Naive thymus-derived CD8-positive, alpha-beta T cell (primary cell): ENCODE data around the gene CTNNBIP1. TPM values are rescaled to one million over a fixed set of nuclear protein-coding genes. Genes with fewer than 3 reads are reported as not detected.

Experiments used
- ATAC-seq, 2 donors: fragments of 150-1000 bp; cut with Tn5 transposase in 1 of 2; sonication (Bioruptor Pico), chemical (Tn5 transposase) in 1 of 2; 1 replicate in 1 of 2; 2 replicates in 1 of 2; pipeline ENCODE4 v1.10.0; 2021; ENCODE audit warnings: mild to moderate bottlenecking in 2 of 2, moderate library complexity in 2 of 2
- POLR2A ChIA-PET: fragments of 350-600 bp; sonication (Branson Sonifier 250); formaldehyde crosslinking; loops from one replicate; lab custom pipeline; 2021; ENCODE audit warnings: antibody characterized with exemption; lab: Charles Lee
- DNase-seq, 10 donors: peaks; one replicate each; pipeline versions ENCODE4 v3.0.0 to v3.0.0-alpha.2; 2020 to 2022
- H3K27ac Mint-ChIP-seq, 10 donors: one replicate each; pipeline ENCODE4 v1.8.0; 2020 to 2022; ENCODE audit warnings: mild to moderate bottlenecking in 10 of 10, mixed read lengths in 10 of 10, moderate library complexity in 4 of 10, inconsistent platforms in 1 of 10
- H3K27me3 Mint-ChIP-seq, 5 donors: one replicate each; pipeline ENCODE4 v1.8.0; 2021 to 2022; ENCODE audit warnings: mixed read lengths in 5 of 5
- H3K36me3 Mint-ChIP-seq, 3 donors: one replicate each; pipeline ENCODE4 v1.8.0; 2020 to 2022; ENCODE audit warnings: mixed read lengths in 3 of 3, mild to moderate bottlenecking in 2 of 3, inconsistent platforms in 1 of 3
- H3K4me1 Mint-ChIP-seq, 4 donors: one replicate each; pipeline ENCODE4 v1.8.0; 2021 to 2022; ENCODE audit warnings: mixed read lengths in 4 of 4
- H3K4me3 Mint-ChIP-seq, 10 donors: one replicate each; pipeline ENCODE4 v1.8.0; 2020 to 2022; ENCODE audit warnings: mild to moderate bottlenecking in 10 of 10, mixed read lengths in 10 of 10, moderate library complexity in 6 of 10, inconsistent platforms in 1 of 10
- H3K9me3 Mint-ChIP-seq, 9 donors: one replicate each; pipeline ENCODE4 v1.8.0; 2020 to 2022; ENCODE audit warnings: mixed read lengths in 9 of 9, mild to moderate bottlenecking in 3 of 9, inconsistent platforms in 1 of 9, moderate library complexity in 1 of 9
- polyA plus RNA-seq, 3 donors: library from polyadenylated mRNA; unstranded; fragments of 300-500 nt; fragmentation: Illumina TruSeq; gene quantifications; one replicate each; pipeline ENCODE4 v1.2.3, GENCODE V29; 2021
- total RNA-seq, 8 experiments: library from RNA in 2 of 8; stranded (reverse) in 2 of 8; gene quantifications; one replicate each; pipeline ENCODE4 v1.2.3 and lab custom pipeline; 2021 to 2026

Gene CTNNBIP1
- total and polyA plus RNA-seq, 5 experiments from 2014 or later = 7.0 to 17.1 (median 8.9) TPM

GRCh38 chr1:9902060-9902452, 8.0 kb downstream of the CTNNBIP1 start:
- Mint-ChIP-seq H3K4me3 (no peak overlapping the region), H3K27ac (no peak overlapping the region), H3K9me3 (no peaks in the 10 kb centered on the region), H3K27me3 (no peaks in the 10 kb centered on the region), H3K36me3 (no peaks in the 10 kb centered on the region), H3K4me1 (peaks cover 12 to 18% (median 15%) of the 10 kb centered on the region in 4 donors)
- POLR2A ChIA-PET = no interaction called here
- no peak for ATAC-seq
- DNase-seq = no peak

GRCh38 chr1:9901148-9902059, 8.7 kb downstream of the CTNNBIP1 start:
- Mint-ChIP-seq H3K9me3 (no peaks in the 10 kb centered on the region), H3K27me3 (no peaks in the 10 kb centered on the region), H3K36me3 (no peaks in the 10 kb centered on the region), H3K27ac (peak overlapping the region in 6 of 10 donors; percentile 24 to 82 (median 64)), H3K4me3 (no peak overlapping the region), H3K4me1 (peaks cover 12 to 18% (median 15%) of the 10 kb centered on the region in 4 donors)
- no peak for ATAC-seq
- no peak for DNase-seq
- POLR2A ChIA-PET = interaction anchor here (0.6 kb wide), 1 partner anchor 15 kb away, joined by 5 read pairs; no protein-coding TSS in a partner anchor

- no peaks in the 10 kb centered on the region for H3K36me3 Mint-ChIP-seq
- POLR2A ChIA-PET = no interaction called here
- peak; percentile 56 to 80 for ATAC-seq
Measured at GRCh38 chr1:9900142-9901043, 9.7 kb downstream of the CTNNBIP1 start.

GRCh38 chr1:9894115-9894514, 16.0 kb downstream of the CTNNBIP1 start:
- ATAC-seq (no peak), DNase-seq (no peak)
- Mint-ChIP-seq H3K36me3 (peaks cover 0 to 2% (median 0%) of the 10 kb centered on the region in 3 donors), H3K9me3 (no peaks in the 10 kb centered on the region), H3K4me3 (no peak overlapping the region), H3K27me3 (no peaks in the 10 kb centered on the region), H3K4me1 (peaks cover 3 to 27% (median 9%) of the 10 kb centered on the region in 4 donors), H3K27ac (peak overlapping the region in 1 of 10 donors; percentile 71)
- POLR2A ChIA-PET = interaction anchor here (1.0 kb wide), 1 partner anchor 10 kb away, joined by 4 read pairs; no protein-coding TSS in a partner anchor

More at GRCh38 chr1:9900142-9901043, 9.7 kb downstream of the CTNNBIP1 start:
- peak in 1 of 10 donors; percentile 11 for DNase-seq
- Mint-ChIP-seq H3K4me3 (peak overlapping the region in 8 of 10 donors; percentile 7 to 72 (median 39)), H3K27ac (peak overlapping the region in 9 of 10 donors; percentile 10 to 88 (median 63)), H3K4me1 (peaks cover 10 to 18% (median 15%) of the 10 kb centered on the region in 4 donors), H3K27me3 (no peaks in the 10 kb centered on the region), H3K9me3 (no peaks in the 10 kb centered on the region)

- Mint-ChIP-seq H3K27ac (no peak overlapping the region), H3K4me1 (peaks cover 3 to 27% (median 9%) of the 10 kb centered on the region in 4 donors), H3K9me3 (no peaks in the 10 kb centered on the region), H3K27me3 (no peaks in the 10 kb centered on the region), H3K4me3 (no peak overlapping the region), H3K36me3 (peaks cover 0 to 2% (median 0%) of the 10 kb centered on the region in 3 donors)
- ATAC-seq (no peak), DNase-seq (no peak)
- POLR2A ChIA-PET = interaction anchor here (0.5 kb wide), 1 partner anchor 237 kb away, joined by 3 read pairs; no protein-coding TSS in a partner anchor
Measured at GRCh38 chr1:9892563-9893528, 17.2 kb downstream of the CTNNBIP1 start.

- Mint-ChIP-seq H3K9me3 (no peaks in the 10 kb centered on the region), H3K36me3 (peaks cover 0 to 2% (median 0%) of the 10 kb centered on the region in 3 donors), H3K27ac (peak overlapping the region in 1 of 10 donors; percentile 75), H3K4me1 (peaks cover 3 to 27% (median 9%) of the 10 kb centered on the region in 4 donors), H3K27me3 (no peaks in the 10 kb centered on the region), H3K4me3 (no peak overlapping the region)
- no peak for ATAC-seq
- POLR2A ChIA-PET = interaction anchor here (0.6 kb wide), 2 partner anchors 204 to 288 kb away, joined by 3 to 5 read pairs; no protein-coding TSS in a partner anchor
- no peak for DNase-seq
Measured at GRCh38 chr1:9891207-9891606, 18.9 kb downstream of the CTNNBIP1 start.

- no peaks in the 10 kb centered on the region for H3K9me3 Mint-ChIP-seq
- POLR2A ChIA-PET = interaction anchor here (0.6 kb wide), 2 partner anchors 204 to 287 kb away, joined by 3 to 5 read pairs; no protein-coding TSS in a partner anchor
- peaks cover 0 to 2% (median 0%) of the 10 kb centered on the region in 3 donors for H3K36me3 Mint-ChIP-seq
- no peak for DNase-seq
- no peak overlapping the region for H3K4me3 Mint-ChIP-seq
- H3K27me3 Mint-ChIP-seq = no peaks in the 10 kb centered on the region
- H3K4me1 Mint-ChIP-seq = peaks cover 3 to 27% (median 9%) of the 10 kb centered on the region in 4 donors
- ATAC-seq = no peak
- H3K27ac Mint-ChIP-seq = peak overlapping the region in 3 of 10 donors; percentile 29 to 58 (median 43)
Measured at GRCh38 chr1:9890224-9890731, 19.8 kb downstream of the CTNNBIP1 start.

GRCh38 chr1:9889411-9889810, 20.7 kb downstream of the CTNNBIP1 start:
- H3K27me3 Mint-ChIP-seq = no peaks in the 10 kb centered on the region
- DNase-seq (no peak), ATAC-seq (no peak)
- H3K9me3 Mint-ChIP-seq = no peaks in the 10 kb centered on the region
- H3K36me3 Mint-ChIP-seq = peaks cover 0 to 2% (median 0%) of the 10 kb centered on the region in 3 donors
- POLR2A ChIA-PET = no interaction called here
- peak overlapping the region in 5 of 10 donors; percentile 1 to 29 (median 8) for H3K27ac Mint-ChIP-seq
- H3K4me3 Mint-ChIP-seq = no peak overlapping the region
- H3K4me1 Mint-ChIP-seq = peaks cover 6 to 27% (median 10%) of the 10 kb centered on the region in 4 donors

GRCh38 chr1:9888886-9889285, 21.2 kb downstream of the CTNNBIP1 start:
- Mint-ChIP-seq H3K27me3 (no peaks in the 10 kb centered on the region), H3K9me3 (no peaks in the 10 kb centered on the region), H3K36me3 (peaks cover 0 to 2% (median 0%) of the 10 kb centered on the region in 3 donors), H3K4me3 (no peak overlapping the region), H3K4me1 (peaks cover 6 to 23% (median 13%) of the 10 kb centered on the region in 4 donors), H3K27ac (peak overlapping the region in 1 of 10 donors; percentile 29)
- ATAC-seq (no peak), DNase-seq (no peak)
- POLR2A ChIA-PET = no interaction called here

- ATAC-seq (no peak), DNase-seq (no peak)
- Mint-ChIP-seq H3K36me3 (no peaks in the 10 kb centered on the region), H3K27ac (no peak overlapping the region), H3K27me3 (no peaks in the 10 kb centered on the region), H3K4me3 (no peak overlapping the region), H3K4me1 (peaks cover 17 to 23% (median 20%) of the 10 kb centered on the region in 4 donors), H3K9me3 (no peaks in the 10 kb centered on the region)
- POLR2A ChIA-PET = no interaction called here
Measured at GRCh38 chr1:9887070-9887469, 23.0 kb downstream of the CTNNBIP1 start.

- POLR2A ChIA-PET = no interaction called here
Measured at GRCh38 chr1:9886092-9886742, 23.9 kb downstream of the CTNNBIP1 start.

More at GRCh38 chr1:9886092-9886742, 23.9 kb downstream of the CTNNBIP1 start:
- Mint-ChIP-seq H3K36me3 (no peaks in the 10 kb centered on the region), H3K4me1 (peaks cover 22 to 30% (median 27%) of the 10 kb centered on the region in 4 donors), H3K9me3 (no peaks in the 10 kb centered on the region), H3K4me3 (no peak overlapping the region), H3K27me3 (no peaks in the 10 kb centered on the region), H3K27ac (no peak overlapping the region)
- ATAC-seq (no peak), DNase-seq (no peak)
